ENCODE results near the gene CHCHD6.

- TF ChIP-seq, protein P1, sequence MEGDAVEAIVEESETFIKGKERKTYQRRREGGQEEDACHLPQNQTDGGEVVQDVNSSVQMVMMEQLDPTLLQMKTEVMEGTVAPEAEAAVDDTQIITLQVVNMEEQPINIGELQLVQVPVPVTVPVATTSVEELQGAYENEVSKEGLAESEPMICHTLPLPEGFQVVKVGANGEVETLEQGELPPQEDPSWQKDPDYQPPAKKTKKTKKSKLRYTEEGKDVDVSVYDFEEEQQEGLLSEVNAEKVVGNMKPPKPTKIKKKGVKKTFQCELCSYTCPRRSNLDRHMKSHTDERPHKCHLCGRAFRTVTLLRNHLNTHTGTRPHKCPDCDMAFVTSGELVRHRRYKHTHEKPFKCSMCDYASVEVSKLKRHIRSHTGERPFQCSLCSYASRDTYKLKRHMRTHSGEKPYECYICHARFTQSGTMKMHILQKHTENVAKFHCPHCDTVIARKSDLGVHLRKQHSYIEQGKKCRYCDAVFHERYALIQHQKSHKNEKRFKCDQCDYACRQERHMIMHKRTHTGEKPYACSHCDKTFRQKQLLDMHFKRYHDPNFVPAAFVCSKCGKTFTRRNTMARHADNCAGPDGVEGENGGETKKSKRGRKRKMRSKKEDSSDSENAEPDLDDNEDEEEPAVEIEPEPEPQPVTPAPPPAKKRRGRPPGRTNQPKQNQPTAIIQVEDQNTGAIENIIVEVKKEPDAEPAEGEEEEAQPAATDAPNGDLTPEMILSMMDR (conservative IDR thresholded peaks at IDR 0.05): no peak
- TF ChIP-seq EZH2 (IDR thresholded peaks at IDR 0.05; ENCODE audit: low read depth): no peak
These were observed 219.4 kb downstream of the CHCHD6 start for GRCh38 chr3:126923423-126923822.

Measured in PC-9 (cell line).